ENCODE data around the gene LGMN.

GRCh38 chr14:92656306-92657081 lies 91.9 kb downstream of the LGMN start:
- TF ChIP-seq CTCF (IDR thresholded peaks at IDR 0.05) (peak in 1 of 3 experiments; percentile 7), EP300 (IDR thresholded peaks at IDR 0.05) (no peak), POLR2A (IDR thresholded peaks at IDR 0.05; ENCODE audit: low read depth) (no peak)

Measured in esophagus muscularis mucosa (tissue), 4 donors.